Measurements from ENCODE around the gene KRT33B.
"Not testable (repeated sequence)": the region's sequence is repeated elsewhere in the genome, so short reads cannot be mapped to it uniquely, and the experiment has no call there.

KRT33B gene

DNA sequence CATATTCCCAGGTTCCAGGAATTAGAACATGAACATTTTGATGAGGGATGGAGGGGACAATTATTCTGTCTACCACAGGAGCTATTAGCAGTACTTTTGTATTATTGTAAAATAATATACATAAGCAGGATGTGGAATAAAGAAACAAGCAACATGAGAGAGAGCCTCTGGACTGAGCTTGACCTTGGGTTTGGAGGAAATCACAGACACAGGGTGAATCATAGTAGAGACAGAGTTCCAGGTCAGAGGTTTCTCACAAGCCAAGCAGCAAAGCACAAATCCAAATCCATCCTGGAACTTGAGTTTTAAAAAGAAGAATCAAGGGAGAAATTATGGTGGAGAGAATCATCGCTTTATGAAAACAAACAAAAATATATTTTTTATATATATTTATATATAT lies 22.7 kb upstream of the KRT33B start:
- H3K27ac ChIP-seq: no peak overlapping the region
- TF ChIP-seq, protein P1, sequence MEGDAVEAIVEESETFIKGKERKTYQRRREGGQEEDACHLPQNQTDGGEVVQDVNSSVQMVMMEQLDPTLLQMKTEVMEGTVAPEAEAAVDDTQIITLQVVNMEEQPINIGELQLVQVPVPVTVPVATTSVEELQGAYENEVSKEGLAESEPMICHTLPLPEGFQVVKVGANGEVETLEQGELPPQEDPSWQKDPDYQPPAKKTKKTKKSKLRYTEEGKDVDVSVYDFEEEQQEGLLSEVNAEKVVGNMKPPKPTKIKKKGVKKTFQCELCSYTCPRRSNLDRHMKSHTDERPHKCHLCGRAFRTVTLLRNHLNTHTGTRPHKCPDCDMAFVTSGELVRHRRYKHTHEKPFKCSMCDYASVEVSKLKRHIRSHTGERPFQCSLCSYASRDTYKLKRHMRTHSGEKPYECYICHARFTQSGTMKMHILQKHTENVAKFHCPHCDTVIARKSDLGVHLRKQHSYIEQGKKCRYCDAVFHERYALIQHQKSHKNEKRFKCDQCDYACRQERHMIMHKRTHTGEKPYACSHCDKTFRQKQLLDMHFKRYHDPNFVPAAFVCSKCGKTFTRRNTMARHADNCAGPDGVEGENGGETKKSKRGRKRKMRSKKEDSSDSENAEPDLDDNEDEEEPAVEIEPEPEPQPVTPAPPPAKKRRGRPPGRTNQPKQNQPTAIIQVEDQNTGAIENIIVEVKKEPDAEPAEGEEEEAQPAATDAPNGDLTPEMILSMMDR (conservative IDR thresholded peaks at IDR 0.05): no peak

DNA sequence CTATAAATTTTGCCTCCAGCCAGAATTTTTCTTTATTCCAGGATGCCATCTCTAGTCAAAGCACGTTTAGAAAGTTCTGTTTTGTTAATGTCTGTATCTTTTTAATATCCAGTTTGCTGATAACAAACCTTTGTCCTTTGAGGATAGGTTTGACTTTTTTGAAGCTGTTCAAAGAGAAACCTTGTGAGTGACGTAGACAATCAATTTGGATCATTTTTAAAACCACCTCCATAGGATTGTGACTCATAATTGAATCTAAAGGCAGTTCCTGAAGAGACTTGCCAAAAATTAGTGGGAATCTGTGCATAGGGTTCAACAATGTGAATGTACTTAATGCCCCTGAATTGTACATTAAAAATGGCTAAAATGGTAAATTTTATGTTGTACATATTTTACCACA lies 21.9 kb upstream of the KRT33B start:
- TF ChIP-seq, protein P1 (conservative IDR thresholded peaks at IDR 0.05): no peak

DNA sequence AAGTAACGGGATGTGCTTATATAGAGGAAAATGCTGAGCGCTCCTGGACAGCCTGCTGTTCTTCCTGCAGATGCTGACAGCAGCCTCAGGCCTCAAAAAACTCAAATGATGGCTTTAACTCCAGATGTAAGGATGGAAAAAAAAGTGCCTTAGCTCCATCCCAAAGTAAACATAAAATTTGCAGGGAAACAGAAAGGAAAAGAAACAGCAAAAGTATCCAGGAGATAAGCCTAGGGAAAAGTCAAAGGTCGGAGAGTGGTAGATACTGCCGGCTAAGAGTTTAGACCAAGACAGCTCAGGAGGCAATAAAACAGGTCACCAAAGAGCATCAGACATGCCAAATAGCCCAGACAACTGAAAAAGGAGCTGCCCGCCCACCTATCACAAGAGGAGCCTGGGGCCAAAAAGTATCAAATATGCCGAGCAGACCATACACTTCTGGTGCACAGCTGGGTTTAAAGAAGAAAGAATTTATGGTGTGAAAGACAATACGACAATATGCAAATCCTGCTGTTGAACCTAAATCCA lies 20.9 kb upstream of the KRT33B start:
- TF ChIP-seq, protein P1 (conservative IDR thresholded peaks at IDR 0.05): no peak
- H3K27ac ChIP-seq: no peak overlapping the region

More for the DNA sequence above, 21.9 kb upstream of the KRT33B start:
- no peak overlapping the region for H3K27ac ChIP-seq

DNA sequence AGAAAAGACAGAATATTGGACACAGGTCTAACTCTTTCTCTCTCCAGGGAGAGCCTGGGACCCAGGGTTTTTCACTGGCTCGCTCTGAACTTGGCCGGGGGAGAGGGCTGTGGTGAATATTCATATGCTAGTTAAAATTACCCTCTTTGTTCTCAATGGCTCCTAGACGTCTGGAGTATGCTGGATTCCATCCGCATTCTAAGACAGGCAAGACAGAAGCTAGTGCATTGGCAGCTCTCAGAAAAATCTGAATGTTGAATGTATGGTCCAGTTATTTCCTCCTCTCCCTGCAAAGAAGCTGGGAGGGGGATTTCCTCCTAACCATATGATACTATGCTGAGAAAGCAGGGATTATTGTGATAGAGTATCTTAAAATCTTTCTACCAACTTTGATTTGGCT lies 18.1 kb upstream of the KRT33B start:
- H3K27ac ChIP-seq: no peak overlapping the region
- TF ChIP-seq, protein P1 (conservative IDR thresholded peaks at IDR 0.05): no peak

DNA sequence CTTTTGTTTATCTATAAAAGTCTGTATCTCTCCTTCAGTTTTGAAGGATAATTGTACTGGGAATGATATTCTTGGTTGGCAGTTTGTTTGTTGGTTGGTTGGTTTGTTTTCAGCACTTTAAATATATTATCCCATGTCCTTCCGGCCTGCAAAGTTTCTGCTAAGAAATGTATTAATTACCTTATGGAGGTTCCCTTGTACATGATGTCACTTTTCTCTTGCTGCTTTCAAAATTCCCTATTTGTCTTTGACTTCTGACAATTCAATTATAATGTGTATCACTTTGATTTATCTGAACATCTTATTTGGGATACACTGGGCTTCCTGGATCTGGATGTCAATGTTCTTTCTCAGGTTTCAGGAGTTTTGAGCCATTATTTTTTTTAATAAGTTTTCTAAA lies 16.6 kb upstream of the KRT33B start:
- no peak overlapping the region for H3K27ac ChIP-seq
- TF ChIP-seq, protein P1 (conservative IDR thresholded peaks at IDR 0.05): no peak

DNA sequence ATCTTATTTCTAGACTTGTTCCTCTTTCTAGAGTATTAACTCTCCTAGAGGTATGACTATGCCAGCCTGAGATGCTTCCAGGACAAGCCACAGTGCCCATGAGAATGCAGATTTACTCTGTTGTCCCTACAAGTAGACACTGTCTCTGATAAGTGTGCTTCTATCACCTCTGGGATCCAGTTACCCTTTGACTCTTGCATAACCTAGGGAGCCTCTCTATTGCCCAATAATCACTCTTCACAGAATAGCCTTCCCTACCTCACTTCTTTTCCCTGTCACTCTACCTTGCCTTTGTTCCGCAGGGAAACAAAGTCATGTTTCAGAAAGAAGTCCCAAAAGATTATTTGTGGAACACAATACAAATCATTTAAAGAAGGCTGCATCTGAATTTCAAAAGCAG lies 14.1 kb upstream of the KRT33B start:
- TF ChIP-seq, protein P1 (conservative IDR thresholded peaks at IDR 0.05): no peak
- no peak overlapping the region for H3K27ac ChIP-seq

DNA sequence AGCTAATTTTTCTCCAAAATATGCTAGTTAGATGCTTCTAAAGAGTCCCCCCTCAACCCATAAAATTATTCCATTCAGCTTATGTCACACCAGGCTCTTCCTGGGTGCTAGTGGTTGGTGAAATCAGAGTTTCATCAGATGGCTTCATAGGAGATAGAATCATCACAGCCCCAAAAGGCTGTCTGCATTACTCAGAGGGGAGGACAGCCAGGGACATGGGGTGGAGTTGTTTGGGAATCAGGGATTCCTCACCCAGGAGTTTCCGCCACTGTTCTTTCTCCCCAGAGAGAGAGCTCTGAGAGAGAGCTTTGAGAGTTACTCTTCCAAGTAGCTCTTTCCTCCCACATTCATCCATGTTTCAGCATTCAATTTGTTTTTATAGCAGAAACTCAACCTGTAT lies 12.8 kb upstream of the KRT33B start:
- TF ChIP-seq, protein P1 (conservative IDR thresholded peaks at IDR 0.05): no peak
- no peak overlapping the region for H3K27ac ChIP-seq

DNA sequence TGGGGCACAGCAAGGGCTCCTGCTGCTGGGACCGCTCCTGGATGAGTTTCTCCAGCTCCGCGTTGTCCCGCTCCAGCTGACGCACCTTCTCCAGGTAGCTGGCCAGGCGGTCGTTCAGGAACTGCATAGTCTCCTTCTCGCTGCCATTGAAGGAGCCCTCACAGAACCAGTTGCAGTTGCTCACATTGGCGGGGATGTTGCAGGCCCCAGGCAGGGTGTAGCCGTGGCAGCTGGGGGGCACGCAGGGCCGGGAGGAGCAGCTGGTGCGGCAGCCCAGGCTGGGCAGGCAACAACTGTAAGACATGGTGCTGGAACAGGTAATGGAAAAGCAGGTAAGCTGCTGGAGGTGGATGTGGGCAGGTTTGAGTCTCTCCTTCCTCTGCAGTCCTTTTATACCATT lies 12.3 kb upstream of the KRT33B start, which contains the start of gene KRT34:
TSS of gene KRT34 (minus strand) at position 364 of the 400 bp plus-strand sequence. CDS start at position 304, 60 bp downstream.
- H3K27ac ChIP-seq: not testable (repeated sequence)

DNA sequence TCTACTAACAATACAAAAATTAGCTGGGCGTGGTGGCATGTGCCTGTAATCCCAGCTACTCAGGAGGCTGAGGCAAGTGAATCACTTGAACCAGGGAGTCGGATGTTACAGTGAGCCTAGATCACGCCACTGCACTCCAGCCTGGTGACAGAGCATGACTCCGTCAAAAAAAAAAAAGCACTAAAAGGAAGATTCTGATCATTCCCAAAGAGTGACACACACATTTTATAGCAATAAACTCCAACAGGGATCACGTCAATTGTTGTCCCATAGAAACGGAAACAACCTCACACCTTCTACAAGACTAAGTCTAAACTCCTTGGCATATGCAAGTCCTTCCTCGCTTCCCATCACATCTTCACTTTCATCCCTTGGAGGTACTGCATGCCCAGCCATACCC lies 10.5 kb upstream of the KRT33B start:
- not testable (repeated sequence) for H3K27ac ChIP-seq

All from VCaP (cell line).